Measurements from ENCODE around the gene SPAG16.

GRCh38 chr2:214196260-214196659 lies 912.0 kb downstream of the SPAG16 start:
- no peak for TF ChIP-seq CTCF (IDR thresholded peaks at IDR 0.05 in 4 of 5, conservative IDR thresholded peaks at IDR 0.05 in 1 of 5)
- TF ChIP-seq POLR2A (IDR thresholded peaks at IDR 0.05), result no peak
